ENCODE data around the gene COLGALT1. TPM values are rescaled to one million over a fixed set of nuclear protein-coding genes. Genes with fewer than 3 reads are reported as not detected.

The COLGALT1 gene
- total RNA-seq, 1 experiment from 2014 or later, result 86.0 TPM

GRCh38 chr19:17618281-17618903 is 62.9 kb downstream of the COLGALT1 start:
- no peak for TF ChIP-seq SIN3A (IDR thresholded peaks at IDR 0.05; ENCODE audit: low read depth)
- TF ChIP-seq ZFX (IDR thresholded peaks at IDR 0.05), result no peak
- TF ChIP-seq POLR2A (IDR thresholded peaks at IDR 0.05; ENCODE audit: borderline replicate concordance, extremely low read depth, insufficient read depth, insufficient read length), result no peak
- TF ChIP-seq, protein P1, sequence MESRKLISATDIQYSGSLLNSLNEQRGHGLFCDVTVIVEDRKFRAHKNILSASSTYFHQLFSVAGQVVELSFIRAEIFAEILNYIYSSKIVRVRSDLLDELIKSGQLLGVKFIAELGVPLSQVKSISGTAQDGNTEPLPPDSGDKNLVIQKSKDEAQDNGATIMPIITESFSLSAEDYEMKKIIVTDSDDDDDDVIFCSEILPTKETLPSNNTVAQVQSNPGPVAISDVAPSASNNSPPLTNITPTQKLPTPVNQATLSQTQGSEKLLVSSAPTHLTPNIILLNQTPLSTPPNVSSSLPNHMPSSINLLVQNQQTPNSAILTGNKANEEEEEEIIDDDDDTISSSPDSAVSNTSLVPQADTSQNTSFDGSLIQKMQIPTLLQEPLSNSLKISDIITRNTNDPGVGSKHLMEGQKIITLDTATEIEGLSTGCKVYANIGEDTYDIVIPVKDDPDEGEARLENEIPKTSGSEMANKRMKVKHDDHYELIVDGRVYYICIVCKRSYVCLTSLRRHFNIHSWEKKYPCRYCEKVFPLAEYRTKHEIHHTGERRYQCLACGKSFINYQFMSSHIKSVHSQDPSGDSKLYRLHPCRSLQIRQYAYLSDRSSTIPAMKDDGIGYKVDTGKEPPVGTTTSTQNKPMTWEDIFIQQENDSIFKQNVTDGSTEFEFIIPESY (IDR thresholded peaks at IDR 0.05; ENCODE audit: extremely low read depth, insufficient replicate concordance, low read length), result no peak
- no peak for TF ChIP-seq CBX3 (IDR thresholded peaks at IDR 0.05; ENCODE audit: low read depth)
- TF ChIP-seq SRF (IDR thresholded peaks at IDR 0.05; ENCODE audit: low read depth), result no peak
- BruUV-seq (replicated peaks), result no TSS peak
- Histone ChIP-seq H3K9ac (ENCODE audit: low read length) (no peak overlapping the region), H3K9me2 (ENCODE audit: insufficient read depth) (no peaks in the 10 kb centered on the region), H3K36me3 (ENCODE audit: control insufficient read depth in 1 of 2, insufficient read depth in 2 of 2, low read length in 2 of 2) (peaks cover 0 to 4% of the 10 kb centered on the region in 2 experiments; a peak in 1 of 4 replicates), H3K27me3 (ENCODE audit: insufficient read depth, low read length) (no peaks in the 10 kb centered on the region), H4K20me1 (ENCODE audit: insufficient read depth) (no peaks in the 10 kb centered on the region), H3K27ac (ENCODE audit: low read depth, low read length) (no peak overlapping the region), H3K79me2 (ENCODE audit: insufficient read depth, low read length) (no peaks in the 10 kb centered on the region), H3K4me3 (replicated peaks in 1 of 2; ENCODE audit: low read depth in 1 of 2, low read length in 2 of 2) (no peak overlapping the region), H3K4me1 (ENCODE audit: control insufficient read depth in 1 of 2, insufficient read depth in 2 of 2, low read length in 2 of 2) (peaks cover 0 to 16% of the 10 kb centered on the region in 2 experiments; a peak in 2 of 4 replicates), H2AFZ (ENCODE audit: low read depth, low read length, poor library complexity, severe bottlenecking) (no peak overlapping the region), H3K4me2 (ENCODE audit: low read length) (no peak overlapping the region), H3K9me3 (ENCODE audit: control insufficient read depth in 1 of 2, insufficient read depth in 1 of 2, low read depth in 1 of 2, low read length in 2 of 2) (no peaks in the 10 kb centered on the region; a peak in 1 of 4 replicates)
- ChIA-PET CTCF (interaction anchor here (0.7 kb wide), 1 partner anchor 15 kb away, joined by 3 read pairs; no protein-coding TSS in a partner anchor), POLR2A (no interaction called here), RAD21 (ENCODE audit: low non-redundant PET in 1 of 2, low total read pairs in 2 of 2, uncharacterized antibody in 2 of 2, unreplicated experiment in 2 of 2) (no interaction called here)
- intact Hi-C loops (cut with micrococcal nuclease), result no loop called here
- DNase-seq (ENCODE audit: low read depth, low spot score) (no peak), ATAC-seq (no peak)

GRCh38 chr19:17618936-17619335 is 63.5 kb downstream of the COLGALT1 start:
- CTCF ChIA-PET, result interaction anchor here (0.7 kb wide), 1 partner anchor 15 kb away, joined by 3 read pairs; no protein-coding TSS in a partner anchor
- Histone ChIP-seq H3K4me3 (replicated peaks in 1 of 2; ENCODE audit: low read depth in 1 of 2, low read length in 2 of 2) (no peak overlapping the region), H3K9me2 (ENCODE audit: insufficient read depth) (no peaks in the 10 kb centered on the region), H2AFZ (ENCODE audit: low read depth, low read length, poor library complexity, severe bottlenecking) (no peak overlapping the region), H3K27me3 (ENCODE audit: insufficient read depth, low read length) (no peaks in the 10 kb centered on the region), H3K9ac (ENCODE audit: low read length) (no peak overlapping the region), H3K27ac (ENCODE audit: low read depth, low read length) (no peak overlapping the region), H3K4me2 (ENCODE audit: low read length) (no peak overlapping the region), H3K36me3 (ENCODE audit: control insufficient read depth in 1 of 2, insufficient read depth in 2 of 2, low read length in 2 of 2) (peaks cover 0 to 4% of the 10 kb centered on the region in 2 experiments; a peak in 1 of 4 replicates), H3K9me3 (ENCODE audit: control insufficient read depth in 1 of 2, insufficient read depth in 1 of 2, low read depth in 1 of 2, low read length in 2 of 2) (no peaks in the 10 kb centered on the region; a peak in 1 of 4 replicates), H4K20me1 (ENCODE audit: insufficient read depth) (no peaks in the 10 kb centered on the region), H3K79me2 (ENCODE audit: insufficient read depth, low read length) (no peaks in the 10 kb centered on the region), H3K4me1 (ENCODE audit: control insufficient read depth in 1 of 2, insufficient read depth in 2 of 2, low read length in 2 of 2) (peaks cover 0 to 16% of the 10 kb centered on the region in 2 experiments; a peak in 2 of 4 replicates)
- ATAC-seq (no peak), DNase-seq (ENCODE audit: low read depth, low spot score) (no peak)
- POLR2A ChIA-PET, result interaction anchor here (0.7 kb wide), 1 partner anchor 42 kb away, joined by 3 read pairs; no protein-coding TSS in a partner anchor
- intact Hi-C loops (cut with micrococcal nuclease), result no loop called here
- RAD21 ChIA-PET (ENCODE audit: low non-redundant PET in 1 of 2, low total read pairs in 2 of 2, uncharacterized antibody in 2 of 2, unreplicated experiment in 2 of 2), result no interaction called here
- no TSS peak for BruUV-seq (replicated peaks)
- TF ChIP-seq CBX3 (IDR thresholded peaks at IDR 0.05; ENCODE audit: low read depth) (no peak), JUND (IDR thresholded peaks at IDR 0.05) (no peak), FOSL1 (IDR thresholded peaks at IDR 0.05; ENCODE audit: low read depth) (no peak), ZNF274 (IDR thresholded peaks at IDR 0.05; ENCODE audit: low read depth, low read length) (no peak), TCF7L2 (IDR thresholded peaks at IDR 0.05; ENCODE audit: borderline replicate concordance, extremely low read depth, insufficient read depth, insufficient read length) (no peak), REST (IDR thresholded peaks at IDR 0.05; ENCODE audit: low read depth) (no peak), RAD21 (IDR thresholded peaks at IDR 0.05; ENCODE audit: low read depth) (no peak), EGR1 (IDR thresholded peaks at IDR 0.05; ENCODE audit: low read depth) (no peak), YY1 (IDR thresholded peaks at IDR 0.05; ENCODE audit: extremely low read depth, insufficient replicate concordance, low read depth, low read length) (no peak), ZFX (IDR thresholded peaks at IDR 0.05) (no peak), ATF3 (IDR thresholded peaks at IDR 0.05) (no peak)

Data from HCT116 (cell line).